Measurements from ENCODE around the gene SIGLEC1.

DNA sequence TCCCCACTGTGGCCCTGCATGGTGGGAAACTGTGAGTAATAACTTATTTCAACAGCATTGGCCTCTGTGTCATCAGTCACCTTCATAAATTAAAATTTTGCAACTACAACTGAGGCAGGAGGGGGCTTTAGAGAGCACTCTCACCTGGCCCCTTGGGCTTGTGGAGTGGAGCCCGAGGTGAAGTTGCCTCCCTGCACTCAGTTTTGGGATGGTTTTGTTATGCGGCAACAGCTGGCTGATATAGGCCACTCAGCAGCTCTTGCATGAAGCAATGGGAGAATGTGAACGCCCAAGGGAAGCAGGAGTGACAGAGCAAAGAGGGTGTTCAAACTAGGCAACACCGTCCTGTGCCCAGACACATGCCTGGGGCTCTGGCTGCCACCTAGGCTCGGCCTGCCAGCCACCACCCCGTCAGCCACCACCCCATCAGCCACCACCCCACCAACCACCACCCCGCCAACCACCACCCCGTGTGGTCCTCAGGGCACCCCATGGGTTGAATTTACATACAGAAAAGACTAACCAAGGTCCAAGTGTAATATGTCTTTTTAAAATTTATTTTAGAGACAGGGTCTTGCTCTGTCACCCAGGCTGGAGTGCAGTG lies 44.9 kb downstream of the SIGLEC1 start:
- TF ChIP-seq, protein P1, sequence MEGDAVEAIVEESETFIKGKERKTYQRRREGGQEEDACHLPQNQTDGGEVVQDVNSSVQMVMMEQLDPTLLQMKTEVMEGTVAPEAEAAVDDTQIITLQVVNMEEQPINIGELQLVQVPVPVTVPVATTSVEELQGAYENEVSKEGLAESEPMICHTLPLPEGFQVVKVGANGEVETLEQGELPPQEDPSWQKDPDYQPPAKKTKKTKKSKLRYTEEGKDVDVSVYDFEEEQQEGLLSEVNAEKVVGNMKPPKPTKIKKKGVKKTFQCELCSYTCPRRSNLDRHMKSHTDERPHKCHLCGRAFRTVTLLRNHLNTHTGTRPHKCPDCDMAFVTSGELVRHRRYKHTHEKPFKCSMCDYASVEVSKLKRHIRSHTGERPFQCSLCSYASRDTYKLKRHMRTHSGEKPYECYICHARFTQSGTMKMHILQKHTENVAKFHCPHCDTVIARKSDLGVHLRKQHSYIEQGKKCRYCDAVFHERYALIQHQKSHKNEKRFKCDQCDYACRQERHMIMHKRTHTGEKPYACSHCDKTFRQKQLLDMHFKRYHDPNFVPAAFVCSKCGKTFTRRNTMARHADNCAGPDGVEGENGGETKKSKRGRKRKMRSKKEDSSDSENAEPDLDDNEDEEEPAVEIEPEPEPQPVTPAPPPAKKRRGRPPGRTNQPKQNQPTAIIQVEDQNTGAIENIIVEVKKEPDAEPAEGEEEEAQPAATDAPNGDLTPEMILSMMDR (IDR thresholded peaks at IDR 0.05; ENCODE audit: low read depth, low read length), result no peak
- TF ChIP-seq EZH2phosphoT487 (IDR thresholded peaks at IDR 0.05; ENCODE audit: low read depth), result no peak
